ENCODE results near the gene MAU2.
A peak's percentile ranks its signal among the peaks of the same experiment; 100 is the strongest.

Gene MAU2

GRCh38 chr19:19279853-19280252 lies 40.8 kb upstream of the MAU2 start:
- TF ChIP-seq SPI1 (IDR thresholded peaks at IDR 0.05; ENCODE audit: low read depth, low read length): no peak
- TF ChIP-seq POU2F2 (IDR thresholded peaks at IDR 0.05; ENCODE audit: low read depth, low read length): no peak
- TF ChIP-seq POLR2A (IDR thresholded peaks at IDR 0.05; ENCODE audit: low read depth, low read length): no peak
- no peak for TF ChIP-seq PAX5 (IDR thresholded peaks at IDR 0.05; ENCODE audit: insufficient read depth, low read length, severe bottlenecking)
- no peak for TF ChIP-seq POLR2AphosphoS5 (IDR thresholded peaks at IDR 0.05; ENCODE audit: low read depth, low read length)
- DNase-seq (ENCODE audit: insufficient read length, low spot score): no peak
- no peak for FAIRE-seq

- DNase-seq (ENCODE audit: insufficient read length, low spot score): no peak
- TF ChIP-seq POU2F2 (IDR thresholded peaks at IDR 0.05; ENCODE audit: low read depth, low read length) (no peak), POLR2A (IDR thresholded peaks at IDR 0.05; ENCODE audit: low read depth, low read length) (no peak), PAX5 (IDR thresholded peaks at IDR 0.05; ENCODE audit: insufficient read depth, low read length, severe bottlenecking) (no peak), POLR2AphosphoS5 (IDR thresholded peaks at IDR 0.05; ENCODE audit: low read depth, low read length) (no peak), TAF1 (IDR thresholded peaks at IDR 0.05; ENCODE audit: low read depth, low read length) (no peak), SPI1 (IDR thresholded peaks at IDR 0.05; ENCODE audit: low read depth, low read length) (no peak)
- no peak for FAIRE-seq
These were observed 40.1 kb upstream of the MAU2 start for GRCh38 chr19:19280561-19280960.

- TF ChIP-seq POLR2AphosphoS5 (IDR thresholded peaks at IDR 0.05; ENCODE audit: low read depth, low read length) (no peak), POU2F2 (IDR thresholded peaks at IDR 0.05; ENCODE audit: low read depth, low read length) (no peak), SPI1 (IDR thresholded peaks at IDR 0.05; ENCODE audit: low read depth, low read length) (no peak), TAF1 (IDR thresholded peaks at IDR 0.05; ENCODE audit: low read depth, low read length) (no peak), PAX5 (IDR thresholded peaks at IDR 0.05; ENCODE audit: insufficient read depth, low read length, severe bottlenecking) (no peak), POLR2A (IDR thresholded peaks at IDR 0.05; ENCODE audit: low read depth, low read length) (no peak)
- DNase-seq (ENCODE audit: insufficient read length, low spot score) (no peak), FAIRE-seq (no peak)
These were observed 34.9 kb upstream of the MAU2 start for GRCh38 chr19:19285686-19286085.

- TF ChIP-seq PAX5 (IDR thresholded peaks at IDR 0.05; ENCODE audit: insufficient read depth, low read length, severe bottlenecking) (no peak), TAF1 (IDR thresholded peaks at IDR 0.05; ENCODE audit: low read depth, low read length) (no peak), POU2F2 (IDR thresholded peaks at IDR 0.05; ENCODE audit: low read depth, low read length) (no peak), POLR2AphosphoS5 (IDR thresholded peaks at IDR 0.05; ENCODE audit: low read depth, low read length) (no peak), SPI1 (IDR thresholded peaks at IDR 0.05; ENCODE audit: low read depth, low read length) (no peak), POLR2A (IDR thresholded peaks at IDR 0.05; ENCODE audit: low read depth, low read length) (no peak)
- FAIRE-seq (no peak), DNase-seq (ENCODE audit: insufficient read length, low spot score) (no peak)
These were observed 28.0 kb upstream of the MAU2 start for GRCh38 chr19:19292607-19293006.

GRCh38 chr19:19294914-19295313 lies 25.7 kb upstream of the MAU2 start:
- no peak for FAIRE-seq
- no peak for DNase-seq (ENCODE audit: insufficient read length, low spot score)
- TF ChIP-seq POU2F2 (IDR thresholded peaks at IDR 0.05; ENCODE audit: low read depth, low read length) (no peak), SPI1 (IDR thresholded peaks at IDR 0.05; ENCODE audit: low read depth, low read length) (no peak), TAF1 (IDR thresholded peaks at IDR 0.05; ENCODE audit: low read depth, low read length) (no peak), POLR2A (IDR thresholded peaks at IDR 0.05; ENCODE audit: low read depth, low read length) (no peak), PAX5 (IDR thresholded peaks at IDR 0.05; ENCODE audit: insufficient read depth, low read length, severe bottlenecking) (no peak), POLR2AphosphoS5 (IDR thresholded peaks at IDR 0.05; ENCODE audit: low read depth, low read length) (no peak)

GRCh38 chr19:19296953-19297689 lies 23.5 kb upstream of the MAU2 start:
- TF ChIP-seq PAX5 (IDR thresholded peaks at IDR 0.05; ENCODE audit: insufficient read depth, low read length, severe bottlenecking) (no peak), POU2F2 (IDR thresholded peaks at IDR 0.05; ENCODE audit: low read depth, low read length) (no peak), SPI1 (IDR thresholded peaks at IDR 0.05; ENCODE audit: low read depth, low read length) (no peak), TAF1 (IDR thresholded peaks at IDR 0.05; ENCODE audit: low read depth, low read length) (no peak), POLR2AphosphoS5 (IDR thresholded peaks at IDR 0.05; ENCODE audit: low read depth, low read length) (no peak), POLR2A (IDR thresholded peaks at IDR 0.05; ENCODE audit: low read depth, low read length) (no peak)
- FAIRE-seq (no peak), DNase-seq (ENCODE audit: insufficient read length, low spot score) (no peak)

- DNase-seq (ENCODE audit: insufficient read length, low spot score) (peak; percentile 7), FAIRE-seq (no peak)
- TF ChIP-seq SPI1 (IDR thresholded peaks at IDR 0.05; ENCODE audit: low read depth, low read length) (no peak), POLR2A (IDR thresholded peaks at IDR 0.05; ENCODE audit: low read depth, low read length) (no peak), POU2F2 (IDR thresholded peaks at IDR 0.05; ENCODE audit: low read depth, low read length) (no peak), PAX5 (IDR thresholded peaks at IDR 0.05; ENCODE audit: insufficient read depth, low read length, severe bottlenecking) (no peak), POLR2AphosphoS5 (IDR thresholded peaks at IDR 0.05; ENCODE audit: low read depth, low read length) (no peak), TAF1 (IDR thresholded peaks at IDR 0.05; ENCODE audit: low read depth, low read length) (no peak)
These were observed 22.9 kb upstream of the MAU2 start for GRCh38 chr19:19297759-19298158.

- TF ChIP-seq PAX5 (IDR thresholded peaks at IDR 0.05; ENCODE audit: insufficient read depth, low read length, severe bottlenecking): no peak
- no peak for TF ChIP-seq POU2F2 (IDR thresholded peaks at IDR 0.05; ENCODE audit: low read depth, low read length)
- TF ChIP-seq POLR2A (IDR thresholded peaks at IDR 0.05; ENCODE audit: low read depth, low read length): no peak
- TF ChIP-seq TAF1 (IDR thresholded peaks at IDR 0.05; ENCODE audit: low read depth, low read length): no peak
- TF ChIP-seq SPI1 (IDR thresholded peaks at IDR 0.05; ENCODE audit: low read depth, low read length): no peak
- TF ChIP-seq POLR2AphosphoS5 (IDR thresholded peaks at IDR 0.05; ENCODE audit: low read depth, low read length): no peak
- peak; percentile 11 for DNase-seq (ENCODE audit: insufficient read length, low spot score)
- FAIRE-seq: no peak
These were observed 20.0 kb upstream of the MAU2 start for GRCh38 chr19:19300613-19301012.

GRCh38 chr19:19303411-19303810 lies 17.2 kb upstream of the MAU2 start:
- no peak for FAIRE-seq
- no peak for TF ChIP-seq SPI1 (IDR thresholded peaks at IDR 0.05; ENCODE audit: low read depth, low read length)
- TF ChIP-seq PAX5 (IDR thresholded peaks at IDR 0.05; ENCODE audit: insufficient read depth, low read length, severe bottlenecking): no peak
- TF ChIP-seq POLR2A (IDR thresholded peaks at IDR 0.05; ENCODE audit: low read depth, low read length): no peak
- TF ChIP-seq POLR2AphosphoS5 (IDR thresholded peaks at IDR 0.05; ENCODE audit: low read depth, low read length): no peak
- TF ChIP-seq TAF1 (IDR thresholded peaks at IDR 0.05; ENCODE audit: low read depth, low read length): no peak
- no peak for TF ChIP-seq POU2F2 (IDR thresholded peaks at IDR 0.05; ENCODE audit: low read depth, low read length)
- DNase-seq (ENCODE audit: insufficient read length, low spot score): no peak

Data from GM12891 (cell line).